GM18517 (cell line): ENCODE measurements around the gene CDH4.

Experiments used
- ATAC-seq: cut with Tn5 transposase; IDR thresholded peaks from one replicate; pipeline ENCODE4 v1.9.1; 2021; ENCODE audit warnings: mild to moderate bottlenecking, moderate library complexity; ENCODE audit not compliant: unreplicated experiment

Gene CDH4

DNA sequence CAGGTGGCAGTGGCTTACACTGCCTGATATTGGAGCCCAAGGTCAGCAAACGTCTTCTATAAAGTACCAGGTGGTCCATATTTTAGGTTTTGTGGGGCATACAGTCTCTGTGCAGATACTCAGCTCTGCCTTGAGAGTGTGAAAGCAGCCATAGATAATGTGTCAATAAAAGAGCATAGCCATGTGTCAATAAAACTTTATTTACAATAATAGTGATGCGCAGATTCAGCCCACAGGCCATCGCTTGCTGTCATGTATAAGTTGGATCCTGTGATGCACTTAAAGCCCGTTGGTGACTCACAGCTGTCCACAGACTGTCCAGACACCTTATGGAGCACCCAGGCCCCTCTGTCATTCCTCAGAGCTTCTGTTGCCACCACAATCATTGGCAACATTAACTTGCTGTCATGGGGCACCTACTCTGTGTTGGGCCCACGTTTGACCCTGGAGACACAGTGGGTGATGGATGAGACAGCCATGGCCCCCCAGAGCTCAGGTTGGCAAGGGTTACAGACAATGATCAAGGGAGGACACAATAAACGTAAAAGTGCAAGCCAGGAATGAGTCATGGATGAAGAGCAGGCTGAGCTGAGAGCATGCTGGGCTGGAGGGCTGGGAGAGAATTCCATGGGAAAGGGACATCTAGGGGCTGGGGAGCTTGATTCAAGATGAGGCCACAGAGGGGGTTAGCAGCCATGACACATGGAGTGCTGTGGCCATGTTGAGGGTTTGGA, 640.0 kb downstream of the CDH4 start:
- ATAC-seq: no peak

- no peak for ATAC-seq
These were observed 643.0 kb downstream of the CDH4 start for GRCh38 chr20:61895016-61895415.

- ATAC-seq: no peak
These were observed 643.6 kb downstream of the CDH4 start for GRCh38 chr20:61895686-61896057.

DNA sequence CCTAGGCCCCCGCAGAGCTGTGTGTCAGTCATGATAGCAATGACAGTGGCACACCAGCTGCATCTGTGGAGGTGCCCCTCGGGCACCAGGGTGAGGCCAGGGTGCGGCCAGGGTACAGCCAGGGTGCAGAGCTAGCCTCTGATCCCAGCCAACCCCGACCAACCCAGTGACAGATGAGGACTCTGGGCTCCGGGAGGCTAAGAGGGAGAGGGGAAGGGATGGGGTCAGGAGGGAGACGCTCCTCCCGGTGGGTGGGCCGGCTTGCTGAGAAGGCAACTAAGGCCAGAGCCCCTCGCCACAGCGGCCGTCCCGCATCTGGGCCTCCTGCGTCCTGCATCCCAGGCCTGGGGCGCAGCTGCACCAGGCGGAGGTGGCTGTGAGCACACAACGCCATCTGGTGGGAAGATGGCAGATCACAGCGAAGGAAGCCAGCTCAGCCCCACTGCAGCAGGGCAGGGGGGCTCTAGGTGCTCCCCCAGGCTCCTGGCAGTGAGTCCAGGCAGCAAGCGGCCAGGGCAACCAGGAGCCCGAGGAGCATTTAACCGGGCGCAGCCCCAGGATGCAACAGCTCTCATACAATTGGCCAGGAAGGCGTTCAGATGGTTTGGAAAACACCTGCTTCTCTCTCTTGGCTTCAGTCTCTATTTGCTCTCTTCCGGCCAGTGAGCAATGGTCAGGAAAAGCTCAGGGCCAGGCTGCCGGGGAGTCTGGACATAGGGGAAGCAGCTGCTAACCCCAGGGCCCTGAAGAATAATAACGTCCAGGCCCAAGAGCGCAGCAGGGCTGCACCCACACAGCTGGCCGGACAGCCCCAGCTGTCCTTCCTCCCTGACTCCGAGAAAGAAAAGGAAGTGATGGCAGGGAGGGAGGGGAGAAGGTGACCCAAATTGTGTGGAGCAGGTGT, 644.2 kb downstream of the CDH4 start:
- ATAC-seq: no peak

DNA sequence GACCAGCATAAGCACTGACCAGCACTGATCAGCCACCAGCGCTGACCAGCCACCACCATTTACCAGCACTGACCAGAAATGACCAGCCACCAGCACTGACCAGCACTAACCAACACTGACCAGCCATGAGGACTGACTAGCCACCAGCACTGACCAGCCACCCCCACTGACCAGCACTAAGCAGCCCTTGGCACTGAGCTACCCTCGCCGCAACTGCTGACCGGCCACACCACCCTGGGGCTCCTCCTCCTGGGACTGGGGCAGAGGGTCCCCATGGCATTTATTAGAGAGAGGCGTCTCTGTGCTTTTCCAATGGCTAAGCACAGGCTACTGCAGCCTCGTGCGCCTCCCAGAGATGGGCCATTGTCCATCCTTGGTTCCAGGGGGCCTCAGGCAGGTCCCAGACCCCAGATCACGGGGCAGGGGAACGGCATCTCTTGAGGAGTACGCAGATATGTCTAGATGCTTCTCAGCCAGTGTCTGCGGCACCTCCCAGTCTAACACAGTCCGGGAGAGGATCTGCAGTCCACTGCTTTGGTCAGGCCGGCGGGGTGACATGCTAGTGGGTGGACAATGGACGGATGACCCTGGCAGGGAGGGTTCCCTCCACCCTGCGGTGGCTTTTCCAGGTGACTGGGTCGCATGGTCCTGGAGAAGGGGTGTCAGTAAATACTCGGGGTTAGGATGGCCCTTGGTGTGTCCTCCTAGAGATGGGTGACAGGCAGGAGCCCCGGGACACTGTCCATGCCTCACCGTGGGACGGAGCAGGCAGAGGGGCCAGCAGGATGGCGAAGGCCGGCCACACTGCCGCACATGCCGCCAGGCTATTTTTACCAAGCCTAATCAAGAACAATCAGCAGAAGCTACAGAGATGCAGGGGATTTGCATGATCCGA, 645.6 kb downstream of the CDH4 start:
- ATAC-seq: no peak

GRCh38 chr20:61898405-61898804, 646.3 kb downstream of the CDH4 start:
- ATAC-seq: no peak

DNA sequence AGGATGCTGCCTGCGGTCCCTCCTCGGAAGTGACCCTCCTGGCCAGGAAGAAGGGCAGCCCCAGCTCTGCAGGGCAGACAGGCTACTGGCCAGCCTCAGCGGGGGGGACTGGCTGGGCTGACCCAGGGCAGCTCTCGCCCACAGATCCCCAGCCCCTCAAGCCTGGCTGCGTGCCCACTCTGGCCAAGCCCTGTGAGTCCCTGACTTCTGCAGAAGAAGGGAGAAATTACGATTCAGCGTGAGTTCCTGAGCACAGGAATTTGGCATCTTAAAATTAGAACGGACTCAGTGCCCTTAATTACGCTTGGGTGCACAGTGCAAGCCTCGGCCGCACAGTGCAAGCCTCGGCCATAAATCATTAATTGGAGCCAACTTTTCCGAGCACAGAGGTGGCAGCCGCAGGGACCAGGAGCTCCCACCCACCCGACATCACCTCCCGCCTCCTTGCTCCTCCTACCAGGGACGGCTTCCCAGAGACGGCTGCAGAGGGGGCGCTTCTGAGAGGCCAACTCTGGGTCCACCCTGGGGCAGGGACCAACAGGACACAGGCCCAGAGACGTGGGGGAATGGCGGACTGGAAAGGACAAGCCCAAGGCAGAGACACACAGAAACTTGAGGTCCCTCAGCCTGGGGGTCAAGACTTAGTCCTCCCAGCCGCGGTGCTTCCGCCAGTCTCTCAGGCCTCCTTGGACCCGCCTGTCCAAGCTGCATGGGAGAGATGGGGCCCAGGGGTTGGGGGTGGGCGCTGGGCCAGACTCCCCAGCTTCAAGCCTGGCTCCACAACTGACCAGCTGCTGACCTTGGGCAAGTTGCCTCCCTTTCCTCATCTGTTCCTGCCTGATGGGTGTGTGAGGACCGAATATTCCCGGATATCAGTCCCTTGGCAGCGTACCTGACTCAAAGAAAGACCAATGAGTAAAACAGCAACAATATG, 648.2 kb downstream of the CDH4 start:
- ATAC-seq: no peak

DNA sequence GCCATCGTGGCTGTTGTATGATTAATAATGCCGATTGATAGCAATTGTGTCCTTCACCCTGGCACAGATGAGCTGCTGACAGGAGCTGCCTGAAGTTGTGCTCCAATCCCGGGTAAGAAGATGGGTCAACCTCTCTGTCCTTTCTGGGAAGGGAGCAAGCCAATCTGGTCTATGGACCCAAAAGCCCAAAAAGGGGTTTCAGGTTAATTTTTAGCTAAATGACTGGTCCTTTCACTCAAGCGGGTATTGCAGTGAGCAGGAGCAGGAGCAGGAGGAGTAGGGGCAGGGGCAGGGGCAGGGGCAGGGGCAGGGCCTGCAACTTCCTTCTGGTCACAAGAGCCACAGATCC, 648.9 kb downstream of the CDH4 start:
- ATAC-seq: no peak

- ATAC-seq: no peak
These were observed 649.5 kb downstream of the CDH4 start for GRCh38 chr20:61901392-61902220.

DNA sequence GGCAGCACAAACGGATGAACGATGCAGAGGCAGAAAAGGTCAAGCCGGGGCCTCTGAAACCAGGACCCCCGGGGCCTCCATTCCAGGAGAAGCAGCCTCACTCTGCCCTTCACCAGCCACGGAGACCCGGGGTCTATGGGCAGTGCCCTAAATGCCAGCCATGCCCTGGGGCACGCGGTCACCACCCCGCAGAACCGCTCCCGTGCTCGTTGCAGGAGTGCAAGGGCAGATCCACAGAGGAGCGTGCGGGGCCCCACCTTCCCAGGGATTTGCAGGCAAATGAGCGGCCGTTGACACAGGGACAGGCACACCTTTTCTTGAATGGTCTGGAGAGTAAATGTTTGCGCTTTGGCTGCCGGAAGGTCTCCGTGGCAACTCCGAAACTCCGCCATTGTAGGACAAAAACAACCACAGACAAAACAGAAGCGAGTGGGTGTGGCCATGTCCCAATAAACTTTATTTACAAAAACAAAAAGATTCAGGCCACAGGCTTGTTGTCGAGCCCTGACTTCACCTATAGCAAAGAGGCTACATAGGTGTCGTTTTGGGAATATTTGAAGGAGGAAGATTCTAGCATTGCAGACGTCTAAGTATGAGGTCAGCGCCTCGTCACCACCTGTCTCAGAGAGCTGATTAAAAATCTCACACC, 650.3 kb downstream of the CDH4 start:
- ATAC-seq: no peak

DNA sequence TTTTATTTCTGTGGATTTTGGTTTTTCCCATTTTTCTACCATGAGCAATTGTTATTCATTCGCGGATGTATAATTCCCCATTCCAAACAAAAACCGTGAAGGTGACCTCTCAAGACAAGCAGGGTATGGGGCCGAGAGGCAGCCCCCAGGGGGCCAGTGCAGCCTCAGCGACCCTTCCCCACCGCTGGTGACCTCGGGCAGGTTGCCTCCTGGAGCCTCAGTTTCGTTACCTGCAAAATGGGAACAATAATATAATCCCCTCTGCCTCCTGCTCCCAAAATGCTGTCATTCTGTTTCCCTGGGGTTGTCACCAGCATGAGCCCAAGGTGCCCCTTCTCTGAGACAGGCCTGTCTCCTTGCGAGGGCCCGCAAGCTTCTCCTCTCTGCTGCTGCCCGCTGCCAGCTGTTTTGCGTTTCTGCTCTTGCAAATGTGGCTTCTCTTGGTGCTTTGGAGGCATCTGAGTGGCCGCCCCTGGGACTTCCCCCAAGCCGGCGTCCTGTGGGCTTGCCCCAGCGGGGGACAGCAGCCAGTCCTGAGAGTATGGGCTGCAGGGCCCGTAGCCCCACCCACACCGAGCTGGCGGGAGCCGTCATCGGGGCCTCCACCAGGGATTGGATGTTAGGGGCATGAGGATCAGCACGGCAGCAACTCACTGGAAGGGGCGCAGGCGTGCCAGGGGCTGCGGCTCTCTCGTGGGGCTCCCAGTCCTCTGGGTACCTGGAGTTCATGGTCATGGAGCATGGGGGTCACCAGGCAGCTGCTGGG, 651.7 kb downstream of the CDH4 start:
- ATAC-seq: no peak

GRCh38 chr20:61904456-61904855, 652.4 kb downstream of the CDH4 start:
- no peak for ATAC-seq

DNA sequence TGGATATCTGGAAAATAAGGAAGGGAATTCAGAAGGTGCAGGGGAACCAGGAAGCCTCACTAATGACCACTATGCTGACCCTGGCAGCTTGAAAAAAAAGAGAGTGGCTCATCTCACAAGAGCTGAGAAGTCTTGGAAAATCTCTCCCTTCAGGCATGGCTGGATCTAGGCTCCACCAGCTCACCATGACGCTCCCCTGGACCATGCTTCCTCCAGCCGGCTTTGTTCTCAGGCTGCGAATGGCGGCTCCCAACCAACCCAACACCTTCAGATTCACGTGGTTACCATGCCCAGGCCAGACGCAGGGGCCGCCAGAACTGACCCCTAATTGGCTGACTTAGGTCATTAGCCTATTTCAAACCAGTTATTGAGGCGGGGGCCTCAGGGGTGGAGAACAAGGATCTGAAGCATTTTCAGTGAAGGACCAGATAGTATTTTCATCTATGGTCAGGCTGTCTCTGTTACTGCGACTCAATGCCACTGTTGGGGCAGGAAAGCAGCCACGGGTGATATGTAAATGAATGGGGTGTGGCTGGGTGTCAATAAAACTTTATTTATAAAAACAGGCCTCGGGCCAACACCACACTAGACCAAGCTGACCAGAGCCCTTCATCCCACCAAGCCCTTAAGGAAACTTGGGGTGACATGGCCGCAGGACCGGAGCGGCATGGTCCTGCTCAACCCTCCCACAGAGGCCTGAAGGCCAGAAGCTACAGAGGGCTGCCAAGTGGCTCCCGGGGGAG, 653.9 kb downstream of the CDH4 start:
- ATAC-seq: no peak

DNA sequence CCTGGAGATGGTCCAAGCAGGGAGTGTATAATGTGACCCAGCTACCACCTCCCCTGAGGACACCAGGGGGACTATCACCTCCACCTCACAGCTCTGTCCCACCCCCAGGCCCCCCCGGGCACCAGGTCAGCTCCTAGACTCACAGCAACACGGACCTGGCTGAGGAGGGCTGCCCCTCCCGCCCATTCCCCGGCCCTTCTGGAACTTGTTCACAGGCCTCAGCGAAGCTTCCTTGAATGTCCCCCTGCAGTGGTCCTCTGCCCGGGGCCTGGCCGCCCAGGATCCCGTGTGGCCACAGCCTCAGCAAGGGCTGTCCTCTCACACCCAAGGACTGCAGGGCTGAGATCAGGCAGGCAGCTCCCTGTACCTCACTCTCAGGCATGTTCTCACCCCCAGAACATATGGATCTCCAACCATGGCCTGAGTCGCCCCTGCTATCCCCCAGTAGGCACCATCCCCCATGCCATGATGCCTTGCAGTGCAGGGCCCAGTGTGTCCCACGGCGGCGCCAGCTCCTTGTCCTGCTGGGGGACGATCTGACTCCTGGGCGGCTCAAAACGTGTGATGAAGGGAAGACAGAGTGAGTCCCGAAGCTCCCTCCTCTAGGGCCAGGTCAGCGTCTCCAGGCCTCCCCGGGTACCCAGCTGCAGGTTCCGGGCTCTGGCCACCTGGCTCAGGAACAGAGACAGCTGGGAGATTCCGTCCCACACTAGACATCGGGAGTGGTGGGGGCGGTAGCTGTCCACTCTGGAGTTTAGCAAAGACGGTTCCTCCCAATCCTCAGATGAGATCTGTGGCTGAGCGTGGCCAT, 655.2 kb downstream of the CDH4 start:
- ATAC-seq: no peak

GRCh38 chr20:61908057-61909026, 656.3 kb downstream of the CDH4 start:
- no peak for ATAC-seq
